Neural cell (in vitro differentiated cells): ENCODE measurements around the gene PGAP2.

ENCODE experiments used
- CTCF ChIP-seq: fragments of 450-650 bp; IDR thresholded peaks from 2 replicates; pipeline ENCODE4 v1.5.1; 2014; ENCODE audit warnings: antibody characterized with exemption, mild to moderate bottlenecking, moderate library complexity; ENCODE audit not compliant: poor library complexity, severe bottlenecking
- RAD21 ChIP-seq: fragments of 450-650 bp; conservative IDR thresholded peaks from 2 replicates; pipeline ENCODE4 v1.6.1; 2014; ENCODE audit warnings: antibody characterized with exemption, mild to moderate bottlenecking, moderate library complexity

GRCh38 chr11:3764266-3764665, 44.1 kb upstream of the PGAP2 start:
- no peak for TF ChIP-seq CTCF
- TF ChIP-seq RAD21, result no peak
